Smooth muscle cell (in vitro differentiated cells): ENCODE results near the gene ACTR3. TPM values are rescaled to one million over a fixed set of nuclear protein-coding genes. Genes with fewer than 3 reads are reported as not detected.
A peak's percentile ranks its signal among the peaks of the same experiment; 100 is the strongest.

ENCODE experiments used
- DNase-seq: peaks from one replicate; lab custom pipeline; 2025; ENCODE audit not compliant: unreplicated experiment; lab: John Stamatoyannopoulos, UW
- H2AFZ ChIP-seq: fragments of 200-600 bp; sonication (generic); 2 replicates; pipeline ENCODE4 v1.6.0; 2016; ENCODE audit warnings: antibody characterized with exemption, low read depth, mild to moderate bottlenecking
- H3F3A ChIP-seq: fragments of 200-600 bp; sonication (generic); 2 replicates; pipeline ENCODE4 v1.6.0; 2017; ENCODE audit warnings: antibody characterized with exemption, low read depth
- H3K27ac ChIP-seq: fragments of 200-600 bp; sonication (generic); 2 replicates; pipeline ENCODE4 v1.5.1; 2016; ENCODE audit warnings: low read depth, mild to moderate bottlenecking
- H3K27me3 ChIP-seq: fragments of 200-600 bp; sonication (generic); 2 replicates; pipeline ENCODE4 v1.6.1; 2016; ENCODE audit warnings: low read depth, mild to moderate bottlenecking
- H3K36me3 ChIP-seq: fragments of 200-600 bp; sonication (generic); 2 replicates; pipeline ENCODE4 v1.5.1; 2016; ENCODE audit warnings: low read depth
- H3K4me1 ChIP-seq: fragments of 200-600 bp; sonication (generic); 2 replicates; pipeline ENCODE4 v1.5.1; 2016; ENCODE audit warnings: low read depth
- H3K4me2 ChIP-seq: fragments of 200-600 bp; sonication (generic); 2 replicates; pipeline ENCODE4 v1.6.0; 2016; ENCODE audit warnings: mild to moderate bottlenecking
- H3K4me3 ChIP-seq: fragments of 200-600 bp; sonication (generic); 2 replicates; pipeline ENCODE4 v1.5.1; 2016; ENCODE audit warnings: mild to moderate bottlenecking
- H3K79me2 ChIP-seq: fragments of 200-600 bp; sonication (generic); 2 replicates; pipeline ENCODE4 v1.6.0; 2016; ENCODE audit warnings: low read depth, mild to moderate bottlenecking
- H3K9ac ChIP-seq: fragments of 200-600 bp; sonication (generic); 2 replicates; pipeline ENCODE4 v1.6.0; 2016; ENCODE audit warnings: low read depth
- H3K9me3 ChIP-seq: fragments of 200-600 bp; sonication (generic); replicated peaks from 2 replicates; pipeline ENCODE4 v1.5.1; 2016; ENCODE audit warnings: low read depth
- H4K20me1 ChIP-seq: fragments of 200-600 bp; sonication (generic); 2 replicates; pipeline ENCODE4 v1.6.0; 2016; ENCODE audit warnings: low read depth
- CTCF ChIP-seq: fragments of 200-600 bp; sonication (generic); IDR thresholded peaks from 2 replicates; pipeline ENCODE4 v1.5.1; 2017; ENCODE audit warnings: borderline replicate concordance, mild to moderate bottlenecking, antibody characterized with exemption; ENCODE audit not compliant: insufficient read depth, poor library complexity, severe bottlenecking
- WGBS: methylation state at CpG from one replicate; pipeline ENCODE4 v1.1.7; 2016; ENCODE audit warnings: low lambda C conversion rate; 5-methylcytosine and 5-hydroxymethylcytosine counted together
- polyA plus RNA-seq: library from polyadenylated mRNA; unstranded; fragments of >200 nt; fragmentation: Nextera tagmentation; extraction: Ambion mirVana; gene quantifications from 2 replicates; pipeline ENCODE4 v1.2.1, GENCODE V29; 2016
- total RNA-seq: library from RNA; depleted of rRNA; stranded (reverse); fragments of >200 nt; gene quantifications from 2 replicates; pipeline ENCODE4 v1.2.3, GENCODE V29; 2014

The ACTR3 gene
- total and polyA plus RNA-seq, 2 experiments from 2014 or later: 173 to 263 TPM

- Histone ChIP-seq H3K9me3 (no peaks in the 10 kb centered on the region), H4K20me1 (no peaks in the 10 kb centered on the region), H2AFZ (no peak overlapping the region), H3K9ac (no peak overlapping the region), H3K27me3 (no peaks in the 10 kb centered on the region), H3K79me2 (no peaks in the 10 kb centered on the region), H3K4me2 (no peak overlapping the region), H3K36me3 (no peaks in the 10 kb centered on the region), H3K27ac (no peak overlapping the region), H3K4me1 (no peaks in the 10 kb centered on the region), H3K4me3 (no peak overlapping the region), H3F3A (no peaks in the 10 kb centered on the region)
- no peak for DNase-seq
- no peak for TF ChIP-seq CTCF
- WGBS: 95% methylated on average over 8 of the region's 8 CpGs
These were observed 34.7 kb upstream of the ACTR3 start for GRCh38 chr2:113854970-113855740.

GRCh38 chr2:113857464-113857863 lies 32.4 kb upstream of the ACTR3 start:
- no peaks in the 10 kb centered on the region for H3K27me3 ChIP-seq
- H3K27ac ChIP-seq: no peak overlapping the region
- TF ChIP-seq CTCF: no peak
- H3K9me3 ChIP-seq: no peaks in the 10 kb centered on the region
- no peaks in the 10 kb centered on the region for H3K79me2 ChIP-seq
- no peaks in the 10 kb centered on the region for H3K4me1 ChIP-seq
- no peaks in the 10 kb centered on the region for H3F3A ChIP-seq
- H3K36me3 ChIP-seq: no peaks in the 10 kb centered on the region
- H3K9ac ChIP-seq: no peak overlapping the region
- H2AFZ ChIP-seq: no peak overlapping the region
- H3K4me3 ChIP-seq: no peak overlapping the region
- WGBS: 83% methylated on average over 3 of the region's 3 CpGs
- no peaks in the 10 kb centered on the region for H4K20me1 ChIP-seq
- no peak for DNase-seq
- H3K4me2 ChIP-seq: no peak overlapping the region

GRCh38 chr2:113858764-113859163 lies 31.1 kb upstream of the ACTR3 start:
- Histone ChIP-seq H3K27ac (peak overlapping the region; percentile 37), H2AFZ (no peak overlapping the region), H3K4me2 (no peak overlapping the region), H3F3A (no peaks in the 10 kb centered on the region), H3K4me3 (no peak overlapping the region), H3K27me3 (no peaks in the 10 kb centered on the region), H3K9me3 (no peaks in the 10 kb centered on the region), H3K79me2 (no peaks in the 10 kb centered on the region), H3K4me1 (no peaks in the 10 kb centered on the region), H4K20me1 (no peaks in the 10 kb centered on the region), H3K9ac (no peak overlapping the region), H3K36me3 (no peaks in the 10 kb centered on the region)
- 74% methylated on average over 5 of the region's 5 CpGs for WGBS
- DNase-seq: no peak
- no peak for TF ChIP-seq CTCF

GRCh38 chr2:113861740-113862139 lies 28.1 kb upstream of the ACTR3 start:
- no peaks in the 10 kb centered on the region for H3K79me2 ChIP-seq
- no peak overlapping the region for H3K9ac ChIP-seq
- H4K20me1 ChIP-seq: no peaks in the 10 kb centered on the region
- no peaks in the 10 kb centered on the region for H3K27me3 ChIP-seq
- no peaks in the 10 kb centered on the region for H3F3A ChIP-seq
- no peak overlapping the region for H3K4me3 ChIP-seq
- TF ChIP-seq CTCF: no peak
- H2AFZ ChIP-seq: no peak overlapping the region
- DNase-seq: no peak
- no peak overlapping the region for H3K27ac ChIP-seq
- no peaks in the 10 kb centered on the region for H3K36me3 ChIP-seq
- H3K4me1 ChIP-seq: no peaks in the 10 kb centered on the region
- H3K4me2 ChIP-seq: no peak overlapping the region
- no peaks in the 10 kb centered on the region for H3K9me3 ChIP-seq
- WGBS: 94% methylated on average over 7 of the region's 7 CpGs
